MG63 (cell line): ENCODE data around the gene MIER2. TPM values are rescaled to one million over a fixed set of nuclear protein-coding genes. Genes with fewer than 3 reads are reported as not detected.

ENCODE experiments used
- DNase-seq: peaks from one replicate; pipeline ENCODE4 v3.0.0-alpha.2; 2020
- H3K27me3 ChIP-seq: fragments of 250-450 bp; sonication (Bioruptor Pico); 2 replicates; pipeline ENCODE4 v1.5.1; 2020; ENCODE audit warnings: mild to moderate bottlenecking, moderate library complexity
- H3K36me3 ChIP-seq: fragments of 250-450 bp; sonication (Bioruptor Pico); 2 replicates; pipeline ENCODE4 v1.5.1; 2020; ENCODE audit warnings: mild to moderate bottlenecking, moderate library complexity
- H3K4me3 ChIP-seq: fragments of 250-450 bp; sonication (Bioruptor Pico); 2 replicates; pipeline ENCODE4 v1.5.1; 2020; ENCODE audit warnings: mild to moderate bottlenecking, moderate library complexity
- H3K9me3 ChIP-seq: fragments of 250-450 bp; sonication (Bioruptor Pico); 2 replicates; pipeline ENCODE4 v1.5.1; 2020; ENCODE audit warnings: mild to moderate bottlenecking, moderate library complexity
- total RNA-seq: library from RNA; depleted of rRNA; stranded (reverse); fragments of >200 nt; shearing (Covaris generic); gene quantifications from 2 replicates; pipeline ENCODE4 v1.2.3, GENCODE V29; 2014; ENCODE audit warnings: low replicate concordance

Gene MIER2
- total RNA-seq, 1 experiment from 2014 or later, result 3.5 TPM

DNA sequence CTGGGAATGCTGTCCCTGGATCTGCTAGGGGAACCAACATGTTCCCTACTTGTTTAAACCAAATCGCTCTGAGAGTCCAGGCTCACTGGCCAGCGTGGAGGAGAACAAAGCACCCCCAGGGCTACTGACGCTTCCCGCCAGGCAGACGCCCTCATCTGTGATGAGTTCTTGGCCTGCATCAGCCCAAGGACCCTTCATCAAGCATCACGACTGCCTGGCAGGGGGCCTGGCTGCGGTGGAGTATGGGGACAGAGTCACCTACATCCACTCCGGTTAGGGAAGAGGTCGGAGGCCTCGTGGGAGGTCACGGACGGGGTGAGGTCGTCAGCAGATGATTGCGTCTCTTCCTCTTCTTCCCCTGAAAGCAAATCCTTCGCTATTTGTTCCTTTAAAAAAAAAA lies 17.7 kb downstream of the MIER2 start:
- H3K4me3 ChIP-seq, result no peak overlapping the region
- DNase-seq, result no peak
- no peaks in the 10 kb centered on the region for H3K9me3 ChIP-seq
- H3K36me3 ChIP-seq, result peaks cover 36% of the 10 kb centered on the region
- no peaks in the 10 kb centered on the region for H3K27me3 ChIP-seq

DNA sequence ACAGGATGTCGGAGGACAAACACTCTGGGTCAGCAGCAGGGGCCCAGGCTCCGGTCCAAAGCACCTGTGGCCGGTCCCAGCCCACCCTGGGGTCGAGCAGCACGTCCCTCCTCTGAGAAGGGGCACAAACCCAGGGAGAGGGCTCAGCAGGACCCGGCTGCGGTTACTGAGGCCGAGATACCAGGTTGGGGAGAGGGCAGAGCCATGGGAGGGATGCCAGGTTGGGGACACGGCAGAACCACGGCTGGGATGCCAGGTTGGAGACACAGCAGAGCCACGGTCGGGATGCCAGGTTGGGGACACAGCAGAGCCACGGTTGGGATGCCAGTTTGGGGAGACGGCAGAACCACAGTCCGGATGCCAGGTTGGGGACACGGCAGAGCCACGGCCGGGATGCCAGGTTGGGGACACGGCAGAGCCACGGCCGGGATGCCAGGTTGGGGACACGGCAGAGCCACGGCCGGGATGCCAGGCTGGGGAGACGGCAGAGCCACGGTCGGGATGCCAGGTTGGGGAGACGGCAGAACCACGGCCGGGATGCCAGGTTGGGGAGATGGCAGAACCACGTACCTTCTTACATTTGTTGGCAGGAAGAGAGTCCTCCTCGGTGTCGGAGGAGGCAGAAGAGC lies 18.5 kb downstream of the MIER2 start:
- H3K4me3 ChIP-seq, result no peak overlapping the region
- no peak for DNase-seq
- no peaks in the 10 kb centered on the region for H3K9me3 ChIP-seq
- H3K27me3 ChIP-seq, result no peaks in the 10 kb centered on the region
- peaks cover 36% of the 10 kb centered on the region for H3K36me3 ChIP-seq

DNA sequence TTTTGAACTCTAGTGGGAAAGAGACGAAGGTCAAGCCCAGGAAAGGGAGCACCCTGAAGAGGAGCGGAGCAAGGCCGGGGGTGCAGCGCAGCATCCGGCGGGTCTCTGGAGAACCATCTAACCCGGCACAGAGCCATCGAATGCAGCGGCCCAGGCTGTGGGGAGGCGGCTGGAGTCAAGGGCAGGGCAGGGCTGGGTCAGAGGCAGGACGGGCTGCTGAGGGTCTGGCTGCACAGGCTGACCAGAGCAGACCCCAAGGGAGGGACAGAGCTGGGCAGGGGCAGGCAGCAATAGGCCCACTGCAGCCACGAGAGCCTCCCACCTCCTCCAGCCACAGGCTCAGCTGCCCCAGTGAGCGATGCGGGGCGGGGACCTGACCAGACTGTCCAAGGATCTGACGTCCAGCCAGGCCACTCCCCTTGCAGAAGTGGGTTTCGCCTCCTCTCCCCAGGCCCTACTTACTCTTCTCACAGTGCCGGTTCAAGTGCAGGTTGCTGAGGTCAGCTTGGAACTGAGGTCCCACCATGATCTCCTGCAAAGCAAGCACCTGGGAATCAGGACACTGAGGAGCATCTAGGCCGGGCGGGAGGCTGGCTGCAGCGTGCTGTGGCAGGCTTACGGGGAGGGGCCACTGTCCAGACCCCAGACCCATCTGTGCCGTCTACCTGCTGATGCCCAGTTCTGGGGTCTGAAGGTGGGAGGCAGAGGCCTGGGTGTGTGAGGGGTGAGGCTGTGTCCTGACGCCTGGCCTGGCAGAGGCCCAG lies 19.2 kb downstream of the MIER2 start:
- Histone ChIP-seq H3K36me3 (peaks cover 36% of the 10 kb centered on the region), H3K9me3 (no peaks in the 10 kb centered on the region), H3K4me3 (no peak overlapping the region), H3K27me3 (no peaks in the 10 kb centered on the region)
- DNase-seq, result no peak

DNA sequence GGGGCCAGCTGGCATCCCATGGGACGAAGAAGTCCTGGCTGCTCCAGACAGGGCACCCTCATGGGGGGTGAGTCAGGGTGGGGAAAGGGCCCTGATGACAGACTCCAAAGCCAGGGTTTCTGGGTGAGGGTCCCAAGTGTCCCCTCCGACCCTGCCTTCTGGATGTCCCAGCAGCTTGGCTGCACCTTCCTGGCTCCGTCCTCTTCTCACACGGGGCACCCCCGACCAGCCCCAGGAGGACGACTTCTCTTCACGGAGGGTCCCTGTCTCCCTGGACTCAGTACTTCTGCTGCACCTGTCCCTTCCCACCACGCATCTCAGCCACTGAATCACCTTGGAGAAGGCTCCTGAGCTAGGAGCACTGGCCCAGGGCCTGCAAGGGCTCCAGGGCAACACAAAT lies 19.9 kb downstream of the MIER2 start:
- no peak overlapping the region for H3K4me3 ChIP-seq
- no peaks in the 10 kb centered on the region for H3K27me3 ChIP-seq
- no peak for DNase-seq
- H3K36me3 ChIP-seq, result peaks cover 33% of the 10 kb centered on the region
- H3K9me3 ChIP-seq, result no peaks in the 10 kb centered on the region

DNA sequence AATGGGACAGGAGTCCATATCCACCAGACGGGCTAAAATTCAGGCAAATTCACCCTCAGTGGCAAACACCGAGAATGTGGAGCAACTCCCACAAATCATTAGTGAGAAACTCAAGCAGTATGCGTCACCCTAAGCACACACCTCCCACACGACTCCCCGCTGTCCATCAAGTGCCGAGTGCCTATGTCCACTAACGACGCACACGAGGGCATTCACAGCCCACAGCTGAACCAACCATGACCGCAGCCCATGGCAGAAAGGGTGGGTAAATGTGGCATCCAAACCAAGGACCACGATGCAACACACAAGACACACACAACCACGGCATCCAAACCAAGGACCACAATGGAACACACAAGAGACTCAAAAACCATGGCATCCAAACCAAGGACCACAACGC lies 22.0 kb downstream of the MIER2 start:
- Histone ChIP-seq H3K4me3 (no peak overlapping the region), H3K9me3 (no peaks in the 10 kb centered on the region), H3K27me3 (no peaks in the 10 kb centered on the region), H3K36me3 (peaks cover 20% of the 10 kb centered on the region)
- DNase-seq, result no peak

DNA sequence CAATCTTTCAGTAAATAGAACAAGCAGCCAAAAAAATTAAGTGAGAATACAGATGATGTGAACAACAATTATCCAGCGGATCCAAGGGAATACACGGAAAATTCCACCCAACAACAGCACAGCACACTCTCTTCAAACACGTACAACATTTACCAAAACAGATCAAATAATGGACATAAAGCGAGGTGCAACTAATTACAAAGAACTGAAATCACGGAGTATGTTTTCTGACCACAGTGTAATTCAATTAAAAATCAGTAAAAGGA lies 26.2 kb downstream of the MIER2 start:
- Histone ChIP-seq H3K36me3 (peaks cover 20% of the 10 kb centered on the region), H3K9me3 (no peaks in the 10 kb centered on the region), H3K27me3 (no peaks in the 10 kb centered on the region), H3K4me3 (no peak overlapping the region)
- no peak for DNase-seq

DNA sequence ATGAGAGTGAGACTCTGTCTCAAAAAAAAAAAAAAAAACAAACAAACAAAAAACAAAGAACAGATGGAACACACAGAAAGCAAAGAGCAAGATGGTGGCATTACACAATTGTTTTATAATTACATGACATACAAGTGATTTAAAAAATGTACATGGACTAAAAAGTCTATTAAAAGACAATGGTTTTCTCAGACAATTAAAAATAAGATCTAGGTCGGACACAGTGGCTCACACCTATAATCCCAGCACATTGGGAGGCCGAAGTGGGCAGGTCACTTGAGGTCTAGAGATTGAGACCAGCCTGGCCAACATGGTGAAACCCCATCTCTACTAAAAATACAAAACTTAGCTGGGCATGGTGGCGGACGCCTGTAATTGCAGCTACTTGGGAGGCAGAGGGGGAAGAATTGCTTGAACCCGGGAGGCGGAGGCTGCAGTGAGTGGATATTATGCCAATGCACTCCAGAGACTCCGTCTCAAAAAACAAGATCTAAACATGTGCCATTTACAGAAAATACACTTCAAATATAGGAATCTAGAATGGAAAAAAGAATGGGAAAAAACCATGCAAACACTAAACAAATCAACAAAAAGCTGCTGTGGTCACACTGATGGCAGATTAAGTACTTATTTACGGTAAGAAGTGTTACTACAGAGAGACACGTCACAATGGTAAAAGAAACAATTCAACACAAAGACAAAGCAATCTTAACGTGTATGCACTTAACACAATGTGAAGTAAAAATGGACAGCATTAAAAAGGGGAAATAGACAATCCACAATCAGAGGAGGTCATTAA lies 26.7 kb downstream of the MIER2 start:
- no peak for DNase-seq
- Histone ChIP-seq H3K9me3 (no peaks in the 10 kb centered on the region), H3K27me3 (no peaks in the 10 kb centered on the region), H3K4me3 (no peak overlapping the region), H3K36me3 (peaks cover 18% of the 10 kb centered on the region)

DNA sequence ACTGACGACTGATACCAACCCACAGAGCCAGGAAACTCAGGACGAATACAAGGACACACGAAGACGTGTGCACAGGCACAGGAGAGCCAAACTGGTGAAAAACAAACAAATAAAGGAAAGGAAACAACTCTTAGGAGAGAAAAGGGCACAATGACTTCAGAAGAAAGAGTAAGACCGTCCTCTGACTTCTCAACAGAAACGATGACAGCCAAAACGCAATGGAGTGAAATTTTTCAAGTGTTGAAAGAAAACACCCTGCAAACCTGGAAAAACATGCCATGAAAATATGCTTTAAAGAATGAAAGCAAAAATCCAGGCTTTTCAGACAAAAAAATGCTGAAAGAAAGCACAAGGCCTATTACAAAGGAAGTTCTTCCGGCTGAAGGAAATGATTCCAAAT lies 28.8 kb downstream of the MIER2 start:
- DNase-seq, result no peak
- no peaks in the 10 kb centered on the region for H3K27me3 ChIP-seq
- peaks cover 11% of the 10 kb centered on the region for H3K36me3 ChIP-seq
- no peaks in the 10 kb centered on the region for H3K9me3 ChIP-seq
- H3K4me3 ChIP-seq, result no peak overlapping the region

DNA sequence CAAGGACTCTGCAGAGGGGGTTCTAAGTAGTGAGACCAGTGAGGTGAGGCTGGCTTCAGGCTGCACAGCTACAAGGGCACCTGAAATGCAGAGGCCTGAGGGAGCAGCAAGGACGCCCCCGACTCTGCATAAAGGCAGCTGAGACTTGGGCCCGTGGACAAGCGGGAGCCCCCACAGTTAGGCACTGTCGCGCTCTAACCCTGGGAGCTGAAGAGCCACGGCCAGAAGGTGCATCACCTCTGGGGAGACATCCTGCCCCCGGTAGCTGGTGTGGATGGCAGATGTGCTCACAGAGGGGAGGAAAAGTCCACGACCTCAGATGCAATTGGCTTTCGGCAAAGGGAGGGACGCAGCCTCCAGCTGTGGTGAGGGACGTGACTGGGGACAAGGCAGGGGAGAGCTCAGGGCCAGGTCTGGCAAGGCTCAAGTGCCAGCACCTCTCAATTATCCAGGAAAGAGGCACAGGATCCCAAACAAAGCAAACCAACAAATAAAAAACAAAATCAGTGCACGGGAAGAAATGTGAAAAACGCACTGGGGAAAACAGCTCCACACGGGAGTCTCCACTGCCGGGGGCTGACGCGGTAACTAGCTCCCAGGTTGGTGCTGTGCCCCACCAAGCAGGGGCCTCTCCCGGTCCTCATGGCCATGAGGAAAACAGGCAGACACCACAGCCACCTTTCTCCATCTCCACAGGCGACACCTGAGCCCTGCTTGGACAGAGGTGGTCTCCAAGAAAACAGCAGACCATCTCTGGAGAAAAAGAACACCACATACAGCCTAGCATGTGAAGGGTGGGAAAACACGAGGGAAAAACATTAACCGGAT lies 30.4 kb downstream of the MIER2 start:
- no peak for DNase-seq
- no peaks in the 10 kb centered on the region for H3K27me3 ChIP-seq
- H3K36me3 ChIP-seq, result peaks cover 10% of the 10 kb centered on the region
- no peaks in the 10 kb centered on the region for H3K9me3 ChIP-seq
- no peak overlapping the region for H3K4me3 ChIP-seq

DNA sequence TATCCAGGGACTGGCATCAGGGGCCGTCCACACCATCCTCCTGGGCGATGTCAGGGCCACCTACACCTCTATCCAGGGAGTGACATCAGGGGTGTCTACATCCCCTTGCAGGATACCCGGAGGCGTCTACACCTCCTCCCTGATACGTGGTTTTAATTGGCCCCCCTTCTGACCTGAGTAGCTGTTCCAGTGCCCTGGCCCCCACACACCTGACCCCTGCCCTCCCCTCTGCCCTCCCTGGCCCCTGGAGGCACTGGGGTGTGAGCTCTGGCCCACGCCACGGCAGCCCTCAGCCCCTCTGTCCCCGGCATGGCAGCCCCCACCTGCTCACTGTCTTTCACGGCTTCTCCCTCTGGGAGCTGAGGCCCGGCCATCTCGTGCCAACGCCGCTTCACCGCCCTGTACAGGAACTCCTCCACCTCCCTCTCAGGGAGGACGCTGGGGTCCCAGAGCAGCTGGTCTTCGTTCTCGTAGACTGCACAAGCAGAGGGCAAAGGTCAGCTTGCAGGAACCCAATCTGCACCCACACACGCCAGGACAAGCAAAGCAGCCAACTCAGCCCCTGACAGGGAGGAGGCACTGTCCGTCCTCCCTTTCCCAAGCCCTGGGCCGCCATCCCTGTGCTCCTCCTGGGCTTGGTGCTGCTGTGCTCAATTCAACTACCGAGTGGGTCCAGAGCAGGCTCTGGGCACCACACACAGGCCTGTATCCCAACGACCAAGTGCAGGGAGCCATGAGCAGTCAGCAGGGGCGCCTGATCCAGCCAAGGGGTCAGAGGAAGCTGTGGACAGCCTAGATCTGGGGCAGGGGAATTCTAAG lies 31.2 kb downstream of the MIER2 start:
- Histone ChIP-seq H3K4me3 (no peak overlapping the region), H3K36me3 (peaks cover 7% of the 10 kb centered on the region), H3K9me3 (no peaks in the 10 kb centered on the region), H3K27me3 (no peaks in the 10 kb centered on the region)
- no peak for DNase-seq

DNA sequence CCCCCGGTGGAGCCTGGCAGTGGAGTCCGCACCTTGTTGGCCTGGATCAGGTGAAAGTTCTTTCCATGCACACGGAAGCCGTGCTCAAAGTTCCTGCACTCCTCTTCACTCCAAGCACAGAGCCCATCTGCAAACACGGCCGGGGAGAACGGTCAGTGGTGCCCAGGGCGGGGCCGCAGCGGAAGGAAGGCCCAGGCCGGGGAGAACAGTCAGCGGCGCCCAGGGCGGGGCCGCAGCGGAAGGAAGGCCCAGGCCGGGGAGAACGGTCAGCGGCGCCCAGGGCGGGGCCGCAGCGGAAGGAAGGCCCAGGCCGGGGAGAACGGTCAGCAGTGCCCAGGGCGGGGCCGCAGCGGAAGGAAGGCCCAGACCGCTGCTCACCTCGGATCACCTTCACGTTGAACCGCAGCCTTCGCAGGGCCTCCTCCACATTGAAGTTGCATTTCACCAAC lies 32.8 kb downstream of the MIER2 start:
- no peaks in the 10 kb centered on the region for H3K27me3 ChIP-seq
- no peak overlapping the region for H3K4me3 ChIP-seq
- no peaks in the 10 kb centered on the region for H3K9me3 ChIP-seq
- DNase-seq, result no peak
- peaks cover 6% of the 10 kb centered on the region for H3K36me3 ChIP-seq

DNA sequence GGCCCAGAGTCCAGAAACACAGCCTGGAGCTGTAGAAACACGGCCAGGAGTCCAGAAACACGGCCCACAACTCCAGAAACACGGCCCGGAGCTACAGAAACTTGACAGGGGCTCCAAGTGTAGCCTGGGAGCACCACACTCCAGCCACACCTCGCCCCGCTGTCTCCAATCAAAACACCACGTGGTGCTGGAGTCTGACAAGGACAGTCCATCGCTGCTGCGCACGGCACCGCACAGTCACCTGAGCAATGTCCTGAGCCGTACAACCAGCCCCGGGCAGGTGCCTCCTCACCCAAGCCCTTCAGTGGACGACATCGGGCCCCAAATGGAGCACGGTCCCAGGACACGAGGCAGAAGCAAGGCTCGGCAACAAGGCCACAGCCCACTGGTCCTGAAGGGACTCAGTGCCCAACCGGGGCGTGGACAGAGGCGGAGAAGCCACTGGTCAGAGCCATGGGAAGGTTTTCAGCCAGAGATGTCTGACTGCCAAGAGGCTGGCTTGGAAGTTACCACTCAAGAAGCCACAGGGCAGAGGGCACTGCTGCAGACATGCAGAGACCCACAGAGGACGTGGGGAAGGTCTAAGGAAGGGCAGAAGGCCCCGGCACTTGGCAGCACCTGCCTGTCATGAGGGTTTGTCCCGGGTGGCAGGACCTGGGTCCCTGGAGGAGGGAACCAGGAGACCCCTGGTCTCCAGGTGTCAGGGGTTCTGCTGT lies 33.7 kb downstream of the MIER2 start:
- no peaks in the 10 kb centered on the region for H3K27me3 ChIP-seq
- H3K9me3 ChIP-seq, result no peaks in the 10 kb centered on the region
- no peak for DNase-seq
- H3K4me3 ChIP-seq, result no peak overlapping the region
- H3K36me3 ChIP-seq, result peaks cover under 1% of the 10 kb centered on the region

DNA sequence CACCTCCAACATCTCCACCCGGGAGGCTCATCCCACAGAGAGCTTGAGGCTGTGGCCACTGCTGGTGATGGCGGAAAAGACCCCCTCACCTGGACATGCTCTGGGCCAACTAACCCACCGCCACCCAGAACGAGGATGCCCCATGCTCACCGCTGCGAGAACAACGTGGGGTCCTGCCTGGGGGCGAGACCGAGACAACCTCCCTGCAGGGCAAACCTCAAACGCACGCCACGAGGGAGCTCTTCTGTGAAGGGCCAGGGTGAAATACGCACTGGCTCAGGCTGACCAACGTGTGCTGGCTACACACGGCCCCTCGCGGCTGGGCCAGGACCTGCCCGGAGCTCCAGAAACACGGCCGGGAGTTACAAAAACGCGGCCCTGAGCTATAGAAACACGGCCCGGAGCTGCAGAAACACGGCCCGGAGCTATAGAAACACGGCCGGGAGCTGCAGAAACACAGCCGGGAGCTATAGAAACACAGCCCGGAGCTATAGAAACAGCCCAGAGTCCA lies 34.4 kb downstream of the MIER2 start:
- Histone ChIP-seq H3K27me3 (no peaks in the 10 kb centered on the region), H3K4me3 (no peak overlapping the region), H3K36me3 (no peaks in the 10 kb centered on the region), H3K9me3 (no peaks in the 10 kb centered on the region)
- DNase-seq, result no peak

DNA sequence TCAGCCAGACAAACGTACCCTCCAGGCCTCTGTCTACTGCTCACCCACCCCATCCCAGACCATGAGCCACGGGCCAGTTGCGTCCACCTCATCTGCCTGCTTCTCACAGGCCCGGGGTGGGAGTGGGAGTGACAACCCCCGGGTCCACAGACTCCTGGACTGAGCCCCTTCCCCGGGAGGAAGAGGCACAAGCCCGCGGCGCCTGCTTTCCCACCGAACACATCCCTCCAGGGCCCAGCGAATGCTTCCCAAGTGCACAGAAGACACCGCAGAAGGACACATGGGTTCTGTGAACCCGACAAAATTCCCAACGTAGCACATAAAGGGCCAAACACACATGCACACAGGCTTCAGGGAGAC lies 35.4 kb downstream of the MIER2 start:
- no peak for DNase-seq
- Histone ChIP-seq H3K9me3 (no peaks in the 10 kb centered on the region), H3K27me3 (no peaks in the 10 kb centered on the region), H3K36me3 (no peaks in the 10 kb centered on the region), H3K4me3 (no peak overlapping the region)

DNA sequence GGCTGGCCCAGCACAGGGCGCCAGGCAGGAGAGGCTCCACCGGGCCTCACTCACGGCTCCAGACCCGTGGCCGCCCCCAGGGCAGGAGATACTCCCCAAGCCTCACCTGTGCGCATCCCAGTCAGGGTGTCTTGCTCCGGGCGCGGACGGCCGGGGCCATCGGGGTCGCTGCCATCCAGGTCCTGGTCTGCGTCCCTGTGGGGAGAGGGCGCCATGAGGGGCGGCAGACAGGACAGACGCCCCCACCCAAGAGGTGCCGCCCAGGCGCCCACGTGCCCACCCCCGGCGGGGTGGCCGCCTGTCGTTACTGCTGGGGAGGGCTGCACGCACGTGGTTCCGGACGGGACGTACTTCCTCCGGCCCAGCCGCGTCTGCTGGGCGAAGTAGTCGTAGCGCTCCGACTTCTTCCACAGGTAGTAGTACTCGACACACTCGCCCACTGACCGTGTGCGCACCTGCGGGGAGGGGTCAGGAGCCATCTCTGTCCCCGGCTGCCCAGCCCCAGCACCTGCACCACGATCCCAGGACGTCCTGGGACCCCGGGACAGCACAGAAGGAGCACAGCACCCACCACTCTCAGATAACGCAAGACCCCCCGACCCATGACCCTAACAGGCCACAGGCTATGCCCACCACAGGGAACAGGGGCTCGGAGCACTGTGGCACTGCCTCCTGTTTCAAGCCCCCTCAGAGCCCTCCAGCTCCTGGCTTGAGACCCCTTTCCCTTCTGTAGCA lies 36.0 kb downstream of the MIER2 start:
- no peaks in the 10 kb centered on the region for H3K27me3 ChIP-seq
- no peaks in the 10 kb centered on the region for H3K9me3 ChIP-seq
- no peaks in the 10 kb centered on the region for H3K36me3 ChIP-seq
- DNase-seq, result no peak
- H3K4me3 ChIP-seq, result no peak overlapping the region
